ENCODE data around the gene CLCN6. TPM values are rescaled to one million over a fixed set of nuclear protein-coding genes. Genes with fewer than 3 reads are reported as not detected.

CLCN6 gene
- polyA plus RNA-seq, 3 donors: 13.5 to 15.1 (median 14.9) TPM

GRCh38 chr1:11874624-11875023 lies 68.6 kb downstream of the CLCN6 start:
- DNase-seq (ENCODE audit: low read depth in 3 of 3, low spot score in 2 of 3): no peak

- DNase-seq (ENCODE audit: low read depth in 3 of 3, low spot score in 2 of 3): no peak
Measured at GRCh38 chr1:11875094-11875493, 69.1 kb downstream of the CLCN6 start.

DNA sequence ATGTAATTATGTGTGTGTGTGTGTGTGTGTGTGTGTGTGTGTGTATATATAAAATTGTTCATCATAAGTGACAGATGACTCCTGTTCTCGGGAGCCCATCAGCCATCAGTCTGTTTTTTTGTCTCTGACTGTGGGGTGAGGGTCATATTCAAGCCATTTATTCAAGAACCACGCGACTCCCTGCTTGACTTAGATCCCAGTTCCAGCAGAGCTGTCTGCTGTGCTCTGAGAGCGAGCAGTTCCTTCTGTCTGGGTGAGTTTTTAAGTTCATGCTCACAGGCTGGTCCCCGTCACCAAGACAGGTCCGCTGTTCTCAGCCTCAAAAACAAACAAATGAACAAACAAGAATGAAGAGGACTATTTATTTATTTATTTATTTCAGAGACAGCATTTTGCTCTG lies 71.1 kb downstream of the CLCN6 start:
- DNase-seq (ENCODE audit: low read depth in 3 of 3, low spot score in 2 of 3): no peak

GRCh38 chr1:11878081-11878890 lies 72.3 kb downstream of the CLCN6 start:
- no peak for DNase-seq (ENCODE audit: low read depth in 3 of 3, low spot score in 2 of 3)

DNA sequence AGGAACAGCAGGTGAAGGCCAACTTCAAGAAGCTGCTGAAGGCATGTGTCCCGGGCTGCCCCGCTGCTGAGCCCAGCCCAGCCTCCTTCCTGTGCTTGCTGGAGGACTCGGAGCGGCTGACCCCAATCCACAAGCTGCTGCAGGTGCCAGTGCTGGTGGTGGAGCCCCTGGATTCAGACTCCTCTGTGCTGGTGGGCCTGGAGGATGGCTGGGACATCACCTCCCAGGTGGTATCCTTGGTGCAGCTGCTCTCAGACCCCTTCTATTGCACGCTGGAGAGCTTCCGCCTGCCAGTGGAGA lies 72.8 kb downstream of the CLCN6 start:
- no peak for DNase-seq (ENCODE audit: low read depth in 3 of 3, low spot score in 2 of 3)

DNA sequence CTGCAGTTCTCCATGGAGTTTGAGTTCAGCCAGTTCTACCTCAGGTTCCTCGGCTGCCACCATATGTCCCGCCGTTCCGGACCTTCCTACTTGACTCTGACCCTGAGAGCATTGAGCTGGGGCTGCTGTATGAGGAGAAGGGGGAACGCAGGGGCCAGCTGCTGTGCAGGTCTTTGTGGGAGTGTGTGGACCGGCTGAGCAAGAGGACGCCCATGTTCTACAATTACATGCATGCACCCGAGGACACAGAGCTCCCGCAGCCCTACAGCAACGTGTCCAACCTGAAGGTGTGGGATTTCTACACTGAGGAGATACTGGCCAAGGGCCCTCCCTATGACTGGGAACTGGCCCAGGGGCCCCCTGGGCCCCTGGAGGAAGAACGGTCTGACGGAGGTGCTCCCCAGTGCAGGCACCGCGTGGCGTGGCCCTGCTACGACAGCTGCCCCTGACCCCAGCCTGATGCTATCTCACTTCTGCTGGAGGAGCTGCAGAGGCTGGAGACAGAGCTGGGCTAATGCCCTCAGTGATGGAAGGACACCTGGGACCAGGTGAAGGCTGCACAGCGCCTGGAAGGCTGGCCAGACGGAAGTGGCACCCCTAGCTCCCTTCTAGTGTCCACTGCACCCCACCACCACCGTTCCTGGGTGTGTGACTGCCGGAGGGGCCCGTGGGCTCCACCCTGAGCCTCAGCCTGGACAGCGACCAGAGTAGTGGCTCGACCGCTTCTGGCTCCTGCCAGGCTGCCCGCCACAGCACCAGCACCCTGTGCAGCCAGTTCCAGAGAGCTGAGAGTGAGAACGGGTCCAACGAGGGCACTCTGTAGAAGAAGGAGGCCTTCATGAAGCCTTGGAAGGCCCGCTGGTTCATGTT lies 73.6 kb downstream of the CLCN6 start:
- DNase-seq (ENCODE audit: low read depth in 3 of 3, low spot score in 2 of 3): no peak

DNA sequence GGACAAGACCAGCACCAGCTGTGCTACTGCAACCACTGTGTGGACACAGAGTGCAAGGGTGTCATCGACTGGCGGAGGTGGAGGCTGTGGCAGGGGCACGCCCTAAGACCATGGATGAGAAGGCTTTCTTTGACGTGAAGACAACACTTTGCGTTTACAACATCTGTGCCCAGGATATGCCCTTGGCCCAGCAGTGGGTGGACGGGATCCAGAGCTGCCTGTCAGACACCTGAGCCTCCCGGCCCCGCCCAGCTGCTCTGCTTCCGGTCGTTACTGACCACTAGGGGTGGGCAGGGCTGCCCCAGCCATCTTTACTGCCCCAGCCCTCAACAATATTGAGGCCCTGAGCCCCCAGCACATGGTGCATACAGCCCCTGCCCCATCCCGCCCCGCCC lies 74.2 kb downstream of the CLCN6 start:
- no peak for DNase-seq (ENCODE audit: low read depth in 3 of 3, low spot score in 2 of 3)

- DNase-seq (ENCODE audit: low read depth in 3 of 3, low spot score in 2 of 3): no peak
Measured at GRCh38 chr1:11880911-11881748, 75.1 kb downstream of the CLCN6 start.

DNA sequence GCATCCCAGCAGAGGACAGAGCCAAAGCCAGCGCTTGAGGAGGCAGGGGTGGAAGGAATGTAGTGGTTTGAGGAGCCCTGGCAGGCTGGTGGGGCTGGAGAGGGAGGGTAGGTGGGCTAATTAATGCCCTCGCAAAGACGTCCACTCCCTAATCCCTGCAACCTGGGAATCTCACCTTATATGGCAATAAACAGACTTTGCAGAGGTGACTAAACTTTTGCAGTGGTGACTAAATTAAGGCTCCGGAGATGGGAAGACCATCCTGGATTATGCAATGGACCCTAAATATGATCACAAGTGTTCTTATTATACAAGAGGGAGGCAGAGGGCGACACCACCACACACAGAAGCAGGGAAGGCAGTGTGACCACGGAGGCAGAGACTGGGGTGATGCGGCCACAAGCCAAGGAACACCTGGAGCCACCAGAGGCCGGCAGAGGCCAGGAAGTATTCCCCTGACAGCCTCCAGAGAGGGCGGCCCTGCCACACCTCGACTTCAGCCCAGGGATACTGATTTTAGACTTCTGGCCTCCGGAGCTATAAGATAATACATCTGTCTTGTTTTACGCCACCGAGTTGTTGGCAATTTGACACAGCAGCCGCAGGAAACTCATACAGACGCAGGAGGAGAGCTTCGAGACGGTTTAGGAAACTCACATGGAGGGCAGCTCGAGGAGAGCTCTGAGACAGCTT lies 75.9 kb downstream of the CLCN6 start:
- no peak for DNase-seq (ENCODE audit: low read depth in 3 of 3, low spot score in 2 of 3)

DNA sequence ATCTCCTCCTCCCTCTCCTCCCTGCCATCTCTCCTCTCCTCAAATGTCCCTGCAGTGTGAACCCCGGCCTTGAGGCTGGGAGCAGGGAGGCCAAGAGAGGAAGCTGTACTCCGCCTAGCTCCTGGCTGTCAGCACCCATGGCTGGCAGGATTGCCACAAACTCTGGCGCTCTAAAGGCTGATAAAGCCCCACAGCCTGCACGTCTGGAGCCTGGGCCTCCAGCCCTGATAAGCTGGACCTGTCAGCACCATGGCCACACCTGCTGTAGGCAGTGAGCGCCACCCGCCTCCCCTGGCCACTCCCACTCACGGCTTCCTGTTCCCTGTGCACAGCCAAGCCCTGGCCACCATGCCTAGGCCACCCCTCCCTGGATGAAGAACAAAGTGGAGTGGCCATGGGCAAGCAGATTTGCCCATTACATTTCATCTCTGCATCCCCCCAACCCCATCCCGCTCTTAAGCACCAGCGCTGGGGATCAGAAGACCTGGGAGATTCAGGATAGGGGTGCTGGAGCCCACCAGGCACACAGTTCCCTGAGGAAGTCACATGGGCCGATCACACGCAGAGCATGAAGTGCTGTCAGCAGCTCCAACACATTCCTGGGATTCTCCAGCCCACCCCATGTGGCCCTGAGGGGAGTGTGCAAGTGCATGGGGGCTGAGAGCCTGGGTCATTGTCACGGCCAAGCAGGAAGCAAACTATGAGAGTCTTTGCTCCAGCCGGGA lies 77.0 kb downstream of the CLCN6 start:
- DNase-seq (ENCODE audit: low read depth in 3 of 3, low spot score in 2 of 3): no peak

GRCh38 chr1:11885916-11886315 lies 79.9 kb downstream of the CLCN6 start:
- DNase-seq (ENCODE audit: low read depth in 3 of 3, low spot score in 2 of 3): no peak

GRCh38 chr1:11886986-11887665 lies 81.1 kb downstream of the CLCN6 start:
- DNase-seq (ENCODE audit: low read depth in 3 of 3, low spot score in 2 of 3): no peak

DNA sequence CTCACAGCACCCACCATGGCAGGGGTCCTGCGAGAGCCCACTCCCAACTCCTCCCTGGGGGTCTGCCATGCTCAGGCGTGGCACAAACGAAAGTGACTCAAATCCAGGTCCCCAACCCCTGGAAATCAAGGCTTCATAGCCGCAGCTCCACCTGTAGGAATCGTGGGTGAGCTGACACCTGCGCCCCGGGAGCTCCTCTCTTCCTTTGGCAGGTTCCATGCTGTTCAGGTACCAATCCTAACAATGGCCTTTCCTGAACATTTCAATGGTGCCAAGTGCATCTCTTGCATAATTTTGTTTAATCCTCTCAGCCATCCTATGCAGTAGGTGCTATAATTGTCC lies 81.6 kb downstream of the CLCN6 start:
- no peak for DNase-seq (ENCODE audit: low read depth in 3 of 3, low spot score in 2 of 3)

- DNase-seq (ENCODE audit: low read depth in 3 of 3, low spot score in 2 of 3): no peak
Measured at GRCh38 chr1:11888206-11888876, 82.3 kb downstream of the CLCN6 start.

DNA sequence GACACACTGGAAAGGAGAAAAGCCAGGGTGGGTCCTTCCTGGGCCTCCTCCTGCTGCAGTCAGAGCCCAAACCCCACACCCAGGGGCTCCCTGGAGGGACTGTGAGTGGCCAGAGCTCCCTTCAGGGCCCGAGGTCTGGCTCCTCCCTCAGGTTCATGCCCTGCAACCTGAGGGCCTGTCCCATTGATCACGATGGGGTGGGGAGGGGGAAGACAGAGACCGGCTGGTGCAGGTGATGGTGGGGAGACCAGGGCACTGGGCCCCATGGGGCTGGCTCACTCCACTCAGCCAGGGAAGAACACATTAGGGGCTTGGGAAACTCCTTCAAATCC lies 82.9 kb downstream of the CLCN6 start:
- DNase-seq (ENCODE audit: low read depth in 3 of 3, low spot score in 2 of 3): no peak

DNA sequence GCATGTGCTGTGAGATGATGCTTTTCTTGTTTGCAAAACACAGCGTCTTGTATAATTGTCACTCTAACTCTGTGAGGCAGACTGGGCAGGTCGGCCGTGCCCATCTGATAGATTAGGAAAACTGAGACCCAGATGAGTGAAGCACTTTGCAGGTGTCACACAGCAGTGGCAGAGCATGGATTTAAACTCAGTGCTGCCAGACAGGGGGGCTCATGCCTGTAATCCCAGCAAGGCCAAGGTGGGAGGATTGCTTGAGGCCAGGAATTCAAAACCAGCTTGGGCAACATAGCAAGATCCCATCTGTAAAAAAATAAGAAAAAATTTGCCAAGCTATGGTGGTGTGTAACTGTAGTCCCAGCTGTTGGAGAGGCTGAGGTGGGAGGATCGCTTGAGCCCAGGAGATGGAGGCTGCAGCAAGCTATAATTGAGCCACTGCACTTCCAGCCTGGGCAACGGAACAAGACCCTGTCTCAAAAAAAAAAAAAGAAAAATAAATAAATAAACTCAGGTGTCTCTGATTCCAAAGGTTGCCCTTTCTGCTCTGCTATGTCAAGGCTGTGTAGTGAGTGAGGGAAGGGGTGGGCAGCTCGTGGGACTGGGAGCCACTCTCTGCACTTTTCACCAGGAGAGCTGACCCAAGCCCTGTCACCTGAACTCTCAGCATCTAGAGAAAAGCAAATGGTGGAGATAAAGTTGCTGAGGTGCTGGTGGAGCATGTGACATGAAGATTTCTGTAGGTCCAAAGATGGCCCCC lies 85.6 kb downstream of the CLCN6 start:
- DNase-seq (ENCODE audit: low read depth in 3 of 3, low spot score in 2 of 3): no peak

Measured in right renal cortex interstitium (tissue), 3 donors.